ELR (cell line): ENCODE data around the gene KCNK5.
A peak's percentile ranks its signal among the peaks of the same experiment; 100 is the strongest.

Experiments used
- DNase-seq: peaks from one replicate; pipeline ENCODE4 v3.0.0-alpha.2; 2015; ENCODE audit warnings: low read depth

KCNK5 gene

DNA sequence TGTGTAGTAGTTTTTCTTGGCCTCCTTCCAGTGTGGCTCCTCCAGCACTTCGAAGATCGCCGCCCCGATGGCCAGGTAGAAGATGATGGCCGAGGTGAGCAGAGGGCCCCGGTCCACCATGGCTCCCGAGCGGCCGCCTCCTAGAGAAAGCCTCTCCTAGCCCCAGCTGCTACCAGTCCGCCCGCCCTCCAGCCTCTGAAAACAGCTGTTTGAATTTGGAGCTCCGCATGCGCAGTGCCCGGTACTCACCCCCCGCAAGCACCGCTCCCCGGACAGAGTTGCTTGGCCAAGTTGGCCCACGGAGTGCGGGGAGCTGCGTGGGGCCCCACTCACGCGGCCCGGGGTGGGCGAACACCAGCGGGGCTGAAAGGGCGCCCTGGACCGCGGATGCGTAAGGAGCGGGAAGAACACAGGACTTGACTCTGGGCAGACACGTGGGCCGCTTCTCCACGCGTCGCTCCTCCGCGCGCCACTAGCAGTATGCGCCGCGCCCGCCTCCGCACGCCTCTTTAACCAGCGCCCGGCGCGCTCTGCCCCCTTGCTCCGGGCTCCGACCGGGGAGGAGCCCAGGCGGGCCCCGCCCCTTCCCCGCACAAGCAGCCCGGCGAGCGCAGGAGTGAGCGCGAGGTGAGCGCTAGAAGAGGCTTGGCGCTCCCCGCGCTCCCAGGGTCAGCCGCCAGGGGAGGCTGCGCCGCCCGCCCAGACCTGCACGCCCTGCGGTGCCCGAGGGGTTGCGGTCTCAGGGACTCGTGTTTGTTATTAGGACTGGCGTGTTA, at the start of gene KCNK5:
Gene KCNK5, minus strand, starts transcription at position 484 of the 776 bp plus-strand sequence. Its CDS starts 364 bp downstream, at position 120.
- peak; percentile 14 for DNase-seq

- DNase-seq: no peak
Observed at GRCh38 chr6:39276379-39276995, 47.2 kb upstream of the KCNK5 start.

DNA sequence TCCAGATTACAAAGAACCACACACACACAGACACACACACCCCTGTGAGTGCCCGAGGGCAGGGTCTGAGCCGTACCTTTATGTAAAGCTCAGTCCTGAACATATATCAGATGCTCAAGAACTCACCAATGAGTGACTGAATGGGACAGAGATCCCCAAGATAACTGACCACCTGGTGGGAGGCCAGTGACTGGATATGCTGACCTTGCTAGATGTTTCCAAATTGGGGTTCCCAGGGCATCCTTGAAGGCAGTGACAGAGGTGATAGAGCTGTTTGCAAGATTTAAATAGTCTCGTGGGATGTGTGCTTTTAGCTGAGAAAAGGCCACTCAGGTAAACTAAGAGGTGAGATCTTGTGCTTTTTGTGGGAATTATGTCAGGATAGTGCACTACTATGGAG, 45.6 kb upstream of the KCNK5 start:
- DNase-seq: no peak

DNA sequence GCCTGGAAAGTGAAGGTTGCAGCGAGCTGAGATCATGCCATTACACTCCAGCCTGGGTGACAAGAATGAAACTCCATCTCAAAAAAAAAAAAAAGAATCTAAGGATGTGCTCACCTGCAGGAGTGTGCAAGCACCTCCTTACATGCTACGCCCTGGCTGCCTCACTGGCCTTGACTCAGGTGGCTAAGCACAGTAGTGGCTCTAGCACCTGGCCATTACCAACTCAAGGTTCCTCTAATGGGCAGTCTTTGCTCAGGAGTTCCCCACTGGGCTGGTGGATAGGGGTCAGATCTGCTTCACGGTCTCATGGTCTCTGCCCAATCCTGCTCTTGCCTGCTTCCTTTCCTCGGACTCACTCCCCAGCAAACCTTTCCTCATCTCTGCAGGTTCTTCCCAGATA, 45.2 kb upstream of the KCNK5 start:
- no peak for DNase-seq

GRCh38 chr6:39273406-39273821, 44.1 kb upstream of the KCNK5 start:
- DNase-seq: no peak

- DNase-seq: no peak
Observed at GRCh38 chr6:39269961-39270360, 40.7 kb upstream of the KCNK5 start.

DNA sequence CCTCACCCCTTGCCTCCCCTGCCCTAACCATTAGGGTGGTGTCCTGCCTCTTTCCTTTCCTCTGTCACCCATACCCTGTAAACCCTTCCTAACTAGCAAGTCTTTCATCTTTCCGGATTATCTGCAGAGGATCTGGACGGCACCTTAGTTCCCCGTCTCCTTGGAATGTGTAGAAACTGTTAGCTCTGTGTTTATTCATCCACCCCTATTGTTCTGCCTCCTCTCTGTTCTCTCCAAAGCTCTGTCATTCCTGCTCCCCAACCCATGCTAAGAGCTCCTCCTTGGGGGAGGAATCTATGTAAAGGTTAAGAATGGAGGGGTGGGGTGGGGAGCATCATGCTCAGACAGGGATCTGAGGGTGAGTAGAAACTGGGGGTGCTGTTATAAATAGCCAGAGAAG, 39.4 kb upstream of the KCNK5 start:
- no peak for DNase-seq

DNA sequence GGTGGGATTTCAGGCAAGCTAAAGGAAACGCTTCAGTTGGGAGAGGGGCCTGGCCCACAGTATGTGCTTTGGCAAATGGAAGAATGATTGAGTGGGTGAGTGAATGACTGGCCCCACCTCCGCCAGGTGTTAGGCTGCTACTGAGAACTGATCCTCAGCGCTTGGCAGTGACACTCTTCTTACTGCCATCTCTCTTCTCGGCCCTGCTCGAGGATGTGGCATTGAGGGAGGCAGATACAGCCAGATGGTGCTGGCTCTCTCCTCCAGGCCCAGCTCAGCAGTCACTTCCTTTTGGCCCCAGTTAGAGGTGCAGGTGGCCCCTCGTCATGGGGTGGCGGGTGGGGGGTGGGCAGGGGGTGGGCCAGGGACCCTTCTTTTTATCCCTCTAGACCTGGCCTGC, 38.9 kb upstream of the KCNK5 start:
- DNase-seq: no peak

DNA sequence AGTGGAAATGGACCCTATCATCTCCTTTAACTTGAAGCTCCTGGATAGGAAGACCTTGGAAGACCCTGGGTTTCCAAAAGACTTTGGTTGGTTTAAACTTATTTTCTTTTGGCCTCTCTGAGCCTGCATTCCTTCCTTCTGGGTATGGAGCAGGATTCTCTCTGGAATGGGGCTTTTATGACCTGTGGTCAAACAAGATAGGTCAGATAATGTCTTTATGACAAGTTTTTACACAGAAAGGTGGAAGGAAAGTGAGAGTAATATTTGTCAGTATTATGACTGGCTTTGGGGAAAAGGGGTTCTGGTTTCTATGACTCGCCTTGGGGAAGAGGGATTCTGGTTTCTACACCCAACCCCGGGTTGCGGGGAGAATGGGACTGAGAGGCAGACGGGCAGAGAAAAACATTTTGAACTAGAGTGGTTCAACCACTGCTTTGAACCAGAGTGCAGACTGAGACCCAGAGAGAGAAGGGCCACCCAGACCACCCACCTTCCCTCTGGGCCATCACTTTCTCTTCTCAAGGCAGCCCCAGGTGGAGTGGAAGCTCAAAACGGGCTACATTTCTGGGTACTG, 37.6 kb upstream of the KCNK5 start:
- DNase-seq: no peak

DNA sequence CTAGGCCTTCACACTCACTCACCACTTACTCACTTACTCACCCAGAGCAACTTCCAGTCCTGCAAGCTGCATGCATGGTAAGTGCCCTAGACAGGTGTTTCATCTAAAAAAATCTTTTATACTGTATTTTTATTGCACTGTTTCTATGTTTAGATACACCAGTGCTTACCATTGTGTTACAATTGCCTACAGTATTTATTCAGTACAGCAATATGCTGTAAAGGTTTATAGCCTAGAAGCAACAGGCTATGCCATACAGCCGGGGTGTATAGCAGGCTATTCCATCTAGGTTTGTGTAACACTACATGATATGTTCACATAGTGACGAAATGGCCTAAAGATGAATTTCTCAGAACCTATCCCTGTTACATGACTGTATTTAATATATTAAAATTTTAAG, 37.1 kb upstream of the KCNK5 start:
- DNase-seq: no peak

DNA sequence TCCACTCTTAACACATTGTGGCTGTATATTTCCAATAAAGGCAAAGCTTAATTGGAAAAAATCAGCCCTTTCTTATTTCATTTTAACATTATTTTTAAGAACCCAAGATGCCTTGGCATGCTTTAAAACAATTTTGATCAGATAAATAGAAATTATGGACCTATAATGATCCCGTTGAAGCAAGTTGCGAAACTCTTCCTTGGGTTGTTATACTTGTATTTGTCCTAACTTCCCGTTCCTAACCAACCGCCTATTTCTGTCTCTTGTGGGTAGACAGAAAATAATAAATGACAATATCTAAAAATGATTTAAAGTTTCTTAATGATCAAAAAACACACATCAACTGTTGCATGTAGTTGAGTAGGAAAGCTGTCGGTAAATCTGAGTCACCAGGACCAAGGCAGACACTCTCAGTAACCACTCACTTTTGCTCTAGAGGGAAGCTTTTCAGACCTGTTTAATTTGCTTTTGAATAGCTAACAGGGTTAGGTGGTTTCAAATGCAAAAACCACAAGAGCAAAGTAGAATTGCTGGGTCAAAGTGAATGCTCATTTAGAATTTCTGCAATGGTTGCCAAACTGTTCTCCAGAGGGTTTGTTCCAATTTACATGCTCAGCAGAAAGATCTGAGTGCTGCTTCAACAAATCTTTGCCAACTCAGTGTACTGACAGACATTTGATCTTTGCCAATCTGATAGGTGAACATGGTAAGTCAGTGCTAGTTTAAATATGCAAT, 34.2 kb upstream of the KCNK5 start:
- DNase-seq: no peak

DNA sequence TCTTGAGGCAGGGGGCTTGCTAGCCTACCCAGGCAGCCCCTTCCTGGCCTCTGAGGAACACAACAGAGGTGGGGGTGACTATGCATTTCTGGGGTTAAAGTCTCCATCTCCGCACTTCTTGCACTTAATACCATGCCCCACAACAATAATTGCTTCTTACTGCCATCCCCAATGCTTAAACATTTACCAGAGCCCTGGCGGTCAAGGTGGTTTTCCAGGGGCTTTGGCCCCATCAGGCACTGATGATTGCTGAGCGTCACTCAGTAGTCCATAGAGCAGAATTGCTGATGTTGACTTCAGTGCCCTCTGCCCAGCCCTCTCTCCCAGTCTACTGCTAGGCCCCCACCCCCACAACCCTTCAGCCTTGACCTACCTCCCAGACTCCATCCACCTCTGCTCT, 32.5 kb upstream of the KCNK5 start:
- no peak for DNase-seq

- no peak for DNase-seq
Observed at GRCh38 chr6:39260953-39261352, 31.7 kb upstream of the KCNK5 start.

DNA sequence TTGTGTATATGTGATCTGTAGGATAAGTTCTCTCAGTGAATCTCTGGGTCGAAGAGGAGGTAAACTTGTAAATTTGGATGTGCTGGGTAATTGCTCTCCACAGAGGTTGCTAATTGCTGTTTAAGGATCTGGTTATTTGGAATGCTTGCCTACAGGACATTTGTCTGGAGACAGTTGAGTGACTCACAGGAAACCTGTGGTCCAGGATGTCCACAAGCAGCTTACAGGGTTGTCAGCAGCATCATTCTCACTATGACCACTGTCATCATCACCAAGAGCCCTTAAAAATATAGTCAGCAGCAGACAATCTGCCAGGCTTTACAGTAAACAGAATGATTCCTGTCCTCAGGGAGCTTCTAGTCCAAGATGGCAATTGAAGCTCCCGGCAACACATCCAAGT, 31.2 kb upstream of the KCNK5 start:
- DNase-seq: peak; percentile 29

- no peak for DNase-seq
Observed at GRCh38 chr6:39256294-39256940, 27.1 kb upstream of the KCNK5 start.

GRCh38 chr6:39254999-39255535, 25.8 kb upstream of the KCNK5 start:
- DNase-seq: no peak

DNA sequence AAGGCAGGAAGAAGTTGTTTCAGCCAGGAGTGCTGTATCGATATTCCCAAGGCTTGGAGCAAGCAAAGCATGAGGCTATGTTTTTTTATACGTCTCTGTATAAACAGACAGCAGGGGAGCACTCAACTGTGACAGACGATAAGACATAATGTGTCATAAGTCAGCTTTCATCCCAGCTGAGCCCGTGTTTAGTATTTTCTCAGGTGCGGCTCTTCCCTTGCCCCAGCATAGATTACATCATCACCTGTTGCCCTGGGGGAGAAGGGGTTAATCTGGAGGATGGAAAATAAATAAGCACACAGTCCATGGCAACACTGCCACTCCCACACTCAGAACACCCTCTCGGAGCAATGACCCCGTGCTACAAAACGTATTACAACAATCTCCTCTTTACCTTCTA, 22.1 kb upstream of the KCNK5 start:
- DNase-seq: no peak

DNA sequence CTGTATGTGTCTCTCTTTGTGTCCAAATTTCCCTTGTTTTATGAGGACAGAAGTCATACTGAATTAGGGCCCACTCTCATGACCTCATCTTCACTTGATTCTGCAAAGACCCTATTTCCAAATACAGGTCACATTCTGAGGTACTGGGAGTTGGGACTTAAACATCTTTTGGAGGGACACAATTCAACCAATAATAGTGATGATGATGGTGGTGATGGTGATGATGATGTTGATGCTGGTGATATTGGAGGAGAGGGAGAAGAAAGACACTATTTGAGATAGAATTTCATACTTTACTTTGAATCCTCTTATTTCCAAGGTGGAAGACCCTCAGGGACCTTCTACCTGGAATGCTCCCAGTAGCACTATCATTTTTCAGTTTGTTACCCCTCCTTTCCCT, 21.2 kb upstream of the KCNK5 start:
- no peak for DNase-seq

GRCh38 chr6:39249278-39249677, 20.0 kb upstream of the KCNK5 start:
- DNase-seq: no peak

- no peak for DNase-seq
Observed at GRCh38 chr6:39247667-39248194, 18.5 kb upstream of the KCNK5 start.

GRCh38 chr6:39243809-39244208, 14.5 kb upstream of the KCNK5 start:
- DNase-seq: no peak
